Measurements from ENCODE around the gene PARVG.

PARVG gene

GRCh38 chr22:44179989-44180705 is 578 bp upstream of the PARVG start:
- DNase-seq (ENCODE audit: low read depth), result no peak

GRCh38 chr22:44181033-44181911 is 547 bp downstream of the PARVG start:
- peak; percentile 39 for DNase-seq (ENCODE audit: low read depth)

- DNase-seq (ENCODE audit: low read depth), result no peak
These were observed 1.3 kb downstream of the PARVG start for GRCh38 chr22:44181912-44182587.

DNA sequence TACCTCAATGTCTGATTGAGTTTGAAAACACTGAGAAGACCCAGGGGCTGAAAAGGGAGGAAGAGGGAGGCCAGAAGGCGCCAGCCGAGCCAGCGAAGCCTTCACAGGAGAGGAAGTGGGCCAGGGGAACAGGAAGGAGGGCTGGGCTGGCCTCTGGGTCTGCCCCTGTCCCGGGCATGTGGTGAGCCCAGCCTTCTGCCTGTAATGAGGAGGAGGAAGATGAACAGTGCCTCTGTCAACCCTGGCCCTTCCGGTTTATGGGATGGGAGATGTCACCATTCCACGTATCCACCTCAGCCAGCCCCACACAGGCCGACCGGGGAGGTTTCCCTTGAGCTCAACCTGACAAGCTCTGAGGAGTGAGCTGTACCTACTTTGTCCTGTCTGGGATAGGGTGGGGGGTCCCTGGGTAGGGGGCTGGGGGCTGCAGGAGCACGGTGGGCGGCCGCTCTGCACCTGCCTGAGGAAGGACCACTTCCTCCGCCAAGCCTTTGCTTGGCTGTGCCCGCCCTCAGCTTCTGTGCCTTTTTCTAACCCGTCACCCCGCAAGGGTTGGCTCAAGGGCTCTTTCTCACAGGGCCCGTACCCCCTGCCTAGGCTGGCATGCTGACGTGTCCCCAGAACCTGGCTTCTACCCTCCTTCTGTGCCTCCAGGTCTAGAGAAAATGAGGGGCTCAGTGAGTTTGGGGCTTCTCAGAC is 2.0 kb downstream of the PARVG start:
- DNase-seq (ENCODE audit: low read depth), result peak; percentile 12

GRCh38 chr22:44183287-44183588 is 2.5 kb downstream of the PARVG start:
- no peak for DNase-seq (ENCODE audit: low read depth)

GRCh38 chr22:44184006-44184405 is 3.3 kb downstream of the PARVG start:
- DNase-seq (ENCODE audit: low read depth), result no peak

- no peak for DNase-seq (ENCODE audit: low read depth)
These were observed 4.8 kb downstream of the PARVG start for GRCh38 chr22:44185237-44186120.

GRCh38 chr22:44186121-44186510 is 5.4 kb downstream of the PARVG start:
- DNase-seq (ENCODE audit: low read depth), result no peak

- no peak for DNase-seq (ENCODE audit: low read depth)
These were observed 6.0 kb downstream of the PARVG start for GRCh38 chr22:44186737-44187136.

DNA sequence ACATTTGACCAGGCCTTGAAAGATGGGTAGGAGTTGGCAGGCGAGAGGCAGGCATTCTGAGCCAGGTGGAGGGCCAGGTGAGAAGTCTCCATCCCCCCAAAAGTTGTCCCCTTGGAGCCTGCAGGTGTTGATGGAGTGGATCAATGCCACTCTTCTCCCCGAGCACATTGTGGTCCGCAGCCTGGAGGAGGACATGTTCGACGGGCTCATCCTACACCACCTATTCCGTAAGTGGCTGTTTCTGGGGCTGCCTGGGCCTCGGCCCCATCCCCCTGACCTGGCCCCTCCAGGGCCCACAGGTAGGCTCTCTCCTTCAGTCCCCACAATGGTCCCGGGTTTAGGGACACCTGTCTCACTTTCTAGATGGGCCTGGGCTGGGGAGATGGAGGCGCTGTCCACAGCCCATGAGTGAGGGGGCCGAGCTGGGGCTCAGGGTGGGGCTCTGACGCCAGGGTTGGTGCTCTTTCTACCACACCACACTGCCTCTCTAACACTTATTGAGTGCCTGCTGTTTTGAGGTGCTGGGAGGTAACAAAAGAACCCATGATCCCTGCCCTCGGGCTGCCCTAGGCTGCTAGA is 7.0 kb downstream of the PARVG start:
- DNase-seq (ENCODE audit: low read depth), result no peak

GRCh38 chr22:44188316-44188715 is 7.6 kb downstream of the PARVG start:
- DNase-seq (ENCODE audit: low read depth), result no peak

- no peak for DNase-seq (ENCODE audit: low read depth)
These were observed 8.4 kb downstream of the PARVG start for GRCh38 chr22:44188986-44189630.

DNA sequence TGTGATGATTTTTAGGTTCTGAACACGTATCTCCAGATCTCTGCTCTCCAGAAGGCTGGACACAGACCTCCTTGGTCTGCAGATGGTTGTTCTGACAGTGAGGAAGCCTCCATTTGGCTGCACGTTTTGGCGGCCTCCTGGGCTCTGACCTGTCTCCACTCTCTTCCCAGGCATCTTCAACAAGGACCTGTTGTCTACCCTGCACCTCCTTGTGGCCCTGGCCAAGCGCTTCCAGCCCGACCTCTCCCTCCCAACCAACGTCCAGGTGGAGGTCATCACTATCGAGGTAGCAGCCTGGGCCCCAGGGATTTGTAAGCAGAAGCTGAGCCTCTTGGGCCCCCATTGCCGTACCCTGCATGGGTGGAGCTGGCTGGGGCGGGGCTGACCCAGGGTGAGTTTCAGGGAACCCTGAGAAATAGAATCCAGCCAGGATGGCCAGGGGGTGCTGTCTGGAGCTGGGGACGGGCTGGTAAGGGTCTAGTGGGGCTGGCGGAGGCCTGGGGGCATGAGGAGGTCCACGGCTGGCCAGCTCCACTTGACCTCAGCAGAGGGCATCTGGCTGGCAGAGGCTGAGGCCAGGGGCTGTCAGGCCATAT is 9.8 kb downstream of the PARVG start:
- DNase-seq (ENCODE audit: low read depth), result no peak

DNA sequence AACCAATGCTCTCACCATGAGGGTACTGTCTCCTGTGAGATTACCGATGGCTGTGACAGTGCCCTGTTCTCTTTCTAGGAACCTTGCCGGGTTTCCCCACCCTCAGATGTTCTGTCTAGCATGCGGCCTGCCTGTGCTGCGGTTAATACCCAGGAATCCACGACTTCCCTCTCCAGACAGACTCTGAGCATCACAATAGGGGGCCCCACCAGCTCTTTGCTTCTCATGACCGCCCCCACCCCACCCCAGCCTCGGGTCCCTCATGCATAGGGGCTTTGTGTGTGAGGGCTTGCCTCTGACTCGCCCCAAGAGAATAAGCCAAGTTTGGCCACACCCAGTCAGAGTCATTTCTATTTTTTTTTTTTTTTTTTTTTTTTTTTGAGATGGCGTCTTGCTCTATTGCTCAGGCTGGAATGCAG is 10.3 kb downstream of the PARVG start:
- DNase-seq (ENCODE audit: low read depth), result no peak

DNA sequence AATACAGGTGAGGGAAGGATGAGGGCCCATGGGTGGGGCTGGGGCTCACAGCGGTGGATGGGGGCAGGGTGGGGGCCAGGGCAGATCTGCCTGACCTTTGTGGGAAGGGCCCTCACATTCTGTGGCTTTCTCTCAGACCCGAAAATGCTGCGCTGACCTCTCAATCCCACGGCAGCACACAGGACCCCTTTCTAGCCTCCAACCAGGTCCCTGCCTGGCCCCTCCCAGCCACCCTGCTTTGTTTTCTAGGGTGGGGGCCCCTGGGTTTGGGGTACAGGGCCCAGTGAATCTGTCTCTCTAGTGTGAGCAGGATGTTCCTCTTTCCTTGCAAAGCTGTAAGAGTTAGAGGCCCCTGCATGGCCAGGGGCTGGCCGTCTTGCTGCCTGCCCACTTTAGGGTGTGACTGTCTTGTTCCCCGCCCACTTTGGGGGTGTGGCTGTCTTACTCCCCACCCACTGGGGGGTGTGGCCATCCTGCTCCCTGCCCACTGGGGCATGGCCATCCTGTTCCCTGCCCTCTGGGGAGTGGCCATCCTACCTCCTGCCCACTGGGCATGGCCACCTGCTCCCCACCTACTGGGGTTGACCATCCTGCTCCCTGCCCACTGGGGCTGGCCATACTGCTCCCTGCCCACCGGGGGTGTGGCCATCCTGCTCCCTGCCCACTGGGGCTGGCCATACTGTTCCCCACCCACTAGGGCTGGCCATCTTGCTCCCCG is 11.5 kb downstream of the PARVG start:
- no peak for DNase-seq (ENCODE audit: low read depth)

GRCh38 chr22:44192816-44193534 is 12.2 kb downstream of the PARVG start:
- DNase-seq (ENCODE audit: low read depth), result no peak

- no peak for DNase-seq (ENCODE audit: low read depth)
These were observed 12.8 kb downstream of the PARVG start for GRCh38 chr22:44193535-44193891.

DNA sequence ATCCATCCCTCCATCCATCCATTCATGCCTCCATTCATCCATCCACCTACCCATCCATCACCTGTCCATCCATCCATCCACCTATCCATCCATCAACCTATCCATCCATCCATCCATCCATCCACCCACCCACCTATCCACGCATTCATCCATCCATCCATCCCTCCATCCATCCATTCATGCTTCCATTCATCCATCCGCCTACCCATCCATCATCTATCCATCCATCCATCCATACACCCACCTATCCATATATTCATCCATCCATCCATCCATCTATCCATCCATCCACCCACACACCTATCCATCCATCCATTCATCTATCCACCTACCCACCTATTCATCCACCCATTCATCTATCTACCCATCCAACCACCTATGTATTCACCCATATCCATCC is 13.8 kb downstream of the PARVG start:
- no peak for DNase-seq (ENCODE audit: low read depth)

Measured in stimulated activated CD8-positive, alpha-beta memory T cell treated with anti-CD3 and anti-CD28 coated beads, Interleukin-12 subunit alpha, Interleukin-12 subunit beta, amount 100 ng/mL, for 1 hour (primary cell).